PC-3 (cell line): ENCODE data around the gene AGRN.
"Not testable (repeated sequence)": the region's sequence is repeated elsewhere in the genome, so short reads cannot be mapped to it uniquely, and the experiment has no call there.

ENCODE experiments used
- EZH2 ChIP-seq: fragments of 300-600 bp; sonication (generic); IDR thresholded peaks from one replicate; pipeline ENCODE4 v1.6.1; 2017; ENCODE audit warnings: antibody characterized with exemption, mild to moderate bottlenecking, low read length; ENCODE audit not compliant: unreplicated experiment
- TF ChIP-seq, protein P1 (sequence below): fragments of 300-600 bp; sonication (generic); conservative IDR thresholded peaks from 2 replicates; pipeline ENCODE4 v1.5.1; 2017; ENCODE audit warnings: antibody characterized with exemption, low read depth, mild to moderate bottlenecking, low read length

DNA sequence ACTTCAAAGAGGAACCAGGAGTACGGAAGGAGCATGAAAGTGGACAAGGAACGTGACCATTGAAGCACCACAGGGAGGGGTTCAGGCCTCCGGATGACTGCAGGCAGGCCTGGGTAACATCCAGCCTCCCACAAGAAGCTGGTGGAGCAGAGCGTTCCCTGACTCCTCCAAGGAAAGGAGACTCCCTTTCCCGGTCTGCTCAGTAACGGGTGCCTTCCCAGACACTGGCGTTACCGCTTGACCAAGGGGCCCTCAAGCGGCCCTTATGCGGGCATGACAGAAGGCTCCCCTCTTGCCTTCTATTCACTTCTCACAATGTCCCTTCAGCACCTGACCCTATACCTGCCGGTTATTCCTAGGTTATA lies 46.0 kb downstream of the AGRN start:
- TF ChIP-seq EZH2: not testable (repeated sequence)
- TF ChIP-seq, protein P1, sequence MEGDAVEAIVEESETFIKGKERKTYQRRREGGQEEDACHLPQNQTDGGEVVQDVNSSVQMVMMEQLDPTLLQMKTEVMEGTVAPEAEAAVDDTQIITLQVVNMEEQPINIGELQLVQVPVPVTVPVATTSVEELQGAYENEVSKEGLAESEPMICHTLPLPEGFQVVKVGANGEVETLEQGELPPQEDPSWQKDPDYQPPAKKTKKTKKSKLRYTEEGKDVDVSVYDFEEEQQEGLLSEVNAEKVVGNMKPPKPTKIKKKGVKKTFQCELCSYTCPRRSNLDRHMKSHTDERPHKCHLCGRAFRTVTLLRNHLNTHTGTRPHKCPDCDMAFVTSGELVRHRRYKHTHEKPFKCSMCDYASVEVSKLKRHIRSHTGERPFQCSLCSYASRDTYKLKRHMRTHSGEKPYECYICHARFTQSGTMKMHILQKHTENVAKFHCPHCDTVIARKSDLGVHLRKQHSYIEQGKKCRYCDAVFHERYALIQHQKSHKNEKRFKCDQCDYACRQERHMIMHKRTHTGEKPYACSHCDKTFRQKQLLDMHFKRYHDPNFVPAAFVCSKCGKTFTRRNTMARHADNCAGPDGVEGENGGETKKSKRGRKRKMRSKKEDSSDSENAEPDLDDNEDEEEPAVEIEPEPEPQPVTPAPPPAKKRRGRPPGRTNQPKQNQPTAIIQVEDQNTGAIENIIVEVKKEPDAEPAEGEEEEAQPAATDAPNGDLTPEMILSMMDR: not testable (repeated sequence)
